GM19023 (cell line): ENCODE data around the gene HES3.

Source experiments
- ATAC-seq: cut with Tn5 transposase; IDR thresholded peaks from one replicate; pipeline ENCODE4 v1.9.1; 2021; ENCODE audit warnings: mild to moderate bottlenecking, moderate library complexity; ENCODE audit not compliant: unreplicated experiment

Gene HES3

GRCh38 chr1:6245086-6245868 is 1.3 kb downstream of the HES3 start:
- no peak for ATAC-seq

GRCh38 chr1:6245869-6246496 is 2.0 kb downstream of the HES3 start:
- no peak for ATAC-seq

GRCh38 chr1:6246497-6247467 is 2.8 kb downstream of the HES3 start:
- ATAC-seq: no peak

- ATAC-seq: no peak
These were observed 3.7 kb downstream of the HES3 start for GRCh38 chr1:6247651-6248050.

- no peak for ATAC-seq
These were observed 4.3 kb downstream of the HES3 start for GRCh38 chr1:6248161-6248776.

- ATAC-seq: no peak
These were observed 5.2 kb downstream of the HES3 start for GRCh38 chr1:6248932-6249738.

- ATAC-seq: no peak
These were observed 6.0 kb downstream of the HES3 start for GRCh38 chr1:6249739-6250689.

- ATAC-seq: no peak
These were observed 7.3 kb downstream of the HES3 start for GRCh38 chr1:6251233-6251632.

GRCh38 chr1:6251681-6252373 is 7.8 kb downstream of the HES3 start:
- no peak for ATAC-seq

GRCh38 chr1:6252374-6252710 is 8.4 kb downstream of the HES3 start:
- ATAC-seq: no peak

GRCh38 chr1:6253380-6253779 is 9.4 kb downstream of the HES3 start:
- no peak for ATAC-seq

- ATAC-seq: no peak
These were observed 10.7 kb downstream of the HES3 start for GRCh38 chr1:6254691-6255090.

- ATAC-seq: no peak
These were observed 12.7 kb downstream of the HES3 start for GRCh38 chr1:6256645-6257044.

GRCh38 chr1:6257541-6258069 is 13.6 kb downstream of the HES3 start:
- no peak for ATAC-seq

- ATAC-seq: no peak
These were observed 14.7 kb downstream of the HES3 start for GRCh38 chr1:6258675-6259074.

GRCh38 chr1:6259491-6260362 is 15.7 kb downstream of the HES3 start:
- peak; percentile 56 for ATAC-seq

GRCh38 chr1:6260433-6260934 is 16.5 kb downstream of the HES3 start:
- ATAC-seq: peak; percentile 34
